Measurements from ENCODE around the gene DNAAF5. TPM values are rescaled to one million over a fixed set of nuclear protein-coding genes. Genes with fewer than 3 reads are reported as not detected.
A peak's percentile ranks its signal among the peaks of the same experiment; 100 is the strongest.

The DNAAF5 gene
- total RNA-seq, 1 donor from 2014 or later = 15.2 TPM

GRCh38 chr7:712381-713138 lies 13.9 kb upstream of the DNAAF5 start:
- no peaks in the 10 kb centered on the region for H3K36me3 Mint-ChIP-seq (ENCODE audit: unreplicated experiment)
- peak; percentile 37 for DNase-seq
- peaks cover 5% of the 10 kb centered on the region for H3K9me3 Mint-ChIP-seq (ENCODE audit: unreplicated experiment)
- H3K27ac Mint-ChIP-seq (ENCODE audit: unreplicated experiment) = no peak overlapping the region
- H3K27me3 Mint-ChIP-seq (ENCODE audit: unreplicated experiment) = peaks cover 11% of the 10 kb centered on the region
- no peak overlapping the region for H3K4me3 Mint-ChIP-seq (ENCODE audit: unreplicated experiment)
- TF ChIP-seq, protein P1, sequence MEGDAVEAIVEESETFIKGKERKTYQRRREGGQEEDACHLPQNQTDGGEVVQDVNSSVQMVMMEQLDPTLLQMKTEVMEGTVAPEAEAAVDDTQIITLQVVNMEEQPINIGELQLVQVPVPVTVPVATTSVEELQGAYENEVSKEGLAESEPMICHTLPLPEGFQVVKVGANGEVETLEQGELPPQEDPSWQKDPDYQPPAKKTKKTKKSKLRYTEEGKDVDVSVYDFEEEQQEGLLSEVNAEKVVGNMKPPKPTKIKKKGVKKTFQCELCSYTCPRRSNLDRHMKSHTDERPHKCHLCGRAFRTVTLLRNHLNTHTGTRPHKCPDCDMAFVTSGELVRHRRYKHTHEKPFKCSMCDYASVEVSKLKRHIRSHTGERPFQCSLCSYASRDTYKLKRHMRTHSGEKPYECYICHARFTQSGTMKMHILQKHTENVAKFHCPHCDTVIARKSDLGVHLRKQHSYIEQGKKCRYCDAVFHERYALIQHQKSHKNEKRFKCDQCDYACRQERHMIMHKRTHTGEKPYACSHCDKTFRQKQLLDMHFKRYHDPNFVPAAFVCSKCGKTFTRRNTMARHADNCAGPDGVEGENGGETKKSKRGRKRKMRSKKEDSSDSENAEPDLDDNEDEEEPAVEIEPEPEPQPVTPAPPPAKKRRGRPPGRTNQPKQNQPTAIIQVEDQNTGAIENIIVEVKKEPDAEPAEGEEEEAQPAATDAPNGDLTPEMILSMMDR (IDR thresholded peaks at IDR 0.05; ENCODE audit: partially characterized antibody, unreplicated experiment) = no peak
- H3K4me1 Mint-ChIP-seq (ENCODE audit: low read depth, unreplicated experiment) = no peaks in the 10 kb centered on the region

DNA sequence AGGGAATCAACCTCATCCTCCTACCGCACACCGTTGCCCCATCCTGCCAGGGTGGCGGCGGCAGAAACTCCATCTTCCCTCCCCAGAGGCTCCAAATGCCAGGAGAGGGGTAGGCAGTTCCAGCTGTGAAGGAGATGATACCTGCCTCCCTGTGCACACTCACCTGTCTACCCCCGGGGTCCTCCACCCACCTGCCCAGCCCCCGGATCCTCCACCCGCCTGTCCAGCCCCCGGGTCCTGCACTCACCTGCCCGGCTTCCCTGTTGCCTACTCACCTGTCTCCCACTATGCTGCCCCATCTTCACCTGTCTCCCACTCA lies 13.4 kb upstream of the DNAAF5 start:
- TF ChIP-seq, protein P1 (IDR thresholded peaks at IDR 0.05; ENCODE audit: partially characterized antibody, unreplicated experiment) = no peak
- Mint-ChIP-seq H3K9me3 (ENCODE audit: unreplicated experiment) (peaks cover 5% of the 10 kb centered on the region), H3K4me1 (ENCODE audit: low read depth, unreplicated experiment) (no peaks in the 10 kb centered on the region), H3K27me3 (ENCODE audit: unreplicated experiment) (peaks cover 11% of the 10 kb centered on the region), H3K27ac (ENCODE audit: unreplicated experiment) (peak overlapping the region; percentile 20), H3K36me3 (ENCODE audit: unreplicated experiment) (no peaks in the 10 kb centered on the region), H3K4me3 (ENCODE audit: unreplicated experiment) (peak overlapping the region; percentile 59)
- DNase-seq = no peak

GRCh38 chr7:713488-714230 lies 12.8 kb upstream of the DNAAF5 start:
- TF ChIP-seq, protein P1 (IDR thresholded peaks at IDR 0.05; ENCODE audit: partially characterized antibody, unreplicated experiment) = no peak
- DNase-seq = no peak
- Mint-ChIP-seq H3K27ac (ENCODE audit: unreplicated experiment) (peak overlapping the region; percentile 20), H3K27me3 (ENCODE audit: unreplicated experiment) (peaks cover 11% of the 10 kb centered on the region), H3K36me3 (ENCODE audit: unreplicated experiment) (no peaks in the 10 kb centered on the region), H3K4me1 (ENCODE audit: low read depth, unreplicated experiment) (no peaks in the 10 kb centered on the region), H3K9me3 (ENCODE audit: unreplicated experiment) (peaks cover 5% of the 10 kb centered on the region), H3K4me3 (ENCODE audit: unreplicated experiment) (peak overlapping the region; percentile 59)

DNA sequence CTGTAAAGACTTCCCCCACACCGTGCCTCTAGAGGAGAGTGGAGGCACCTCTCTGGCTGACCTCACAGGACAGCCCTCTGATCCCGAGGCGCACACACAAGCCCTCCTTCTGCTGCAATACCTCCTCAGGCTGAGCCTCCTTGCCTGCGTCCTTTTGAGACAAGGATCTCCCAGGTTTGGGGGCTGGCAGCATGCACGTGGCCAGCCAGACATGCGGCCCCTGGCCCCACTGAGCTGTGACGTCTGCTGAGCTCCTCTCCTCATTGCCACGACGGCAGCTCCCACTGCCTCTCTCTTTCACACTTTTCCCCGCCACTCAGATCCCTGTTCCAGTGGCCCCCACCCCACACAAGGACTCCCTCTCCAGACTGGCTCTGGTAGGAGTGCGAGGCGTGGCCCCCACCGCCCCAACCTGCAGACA lies 12.2 kb upstream of the DNAAF5 start:
- TF ChIP-seq, protein P1 (IDR thresholded peaks at IDR 0.05; ENCODE audit: partially characterized antibody, unreplicated experiment) = no peak

DNA sequence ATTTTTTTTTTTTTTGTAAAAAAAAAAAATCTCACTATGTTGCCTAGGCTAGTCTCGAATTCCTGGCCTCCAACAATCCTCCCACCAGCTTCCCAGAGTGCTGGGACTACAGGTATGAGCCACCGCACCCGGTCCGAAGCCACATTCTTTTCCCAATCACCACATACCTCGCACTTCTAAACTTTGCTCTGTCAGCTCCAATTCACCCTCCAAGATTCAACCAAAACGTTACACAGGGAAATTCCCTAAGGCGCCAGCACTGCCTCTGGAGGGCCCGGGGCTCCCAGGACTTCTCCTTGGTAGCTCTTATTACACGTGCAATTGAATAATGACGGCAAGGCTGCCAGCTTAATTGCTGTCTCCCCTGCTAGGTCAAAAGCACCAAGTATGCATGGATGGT lies 10.3 kb upstream of the DNAAF5 start:
- Mint-ChIP-seq H3K36me3 (ENCODE audit: unreplicated experiment) (peaks cover 8% of the 10 kb centered on the region), H3K4me3 (ENCODE audit: unreplicated experiment) (peak overlapping the region; percentile 16), H3K4me1 (ENCODE audit: low read depth, unreplicated experiment) (no peaks in the 10 kb centered on the region), H3K27ac (ENCODE audit: unreplicated experiment) (no peak overlapping the region), H3K9me3 (ENCODE audit: unreplicated experiment) (peaks cover 8% of the 10 kb centered on the region), H3K27me3 (ENCODE audit: unreplicated experiment) (peaks cover 9% of the 10 kb centered on the region)
- DNase-seq = no peak
- TF ChIP-seq, protein P1 (IDR thresholded peaks at IDR 0.05; ENCODE audit: partially characterized antibody, unreplicated experiment) = no peak

More for the DNA sequence above, 12.2 kb upstream of the DNAAF5 start:
- Mint-ChIP-seq H3K27me3 (ENCODE audit: unreplicated experiment) (peaks cover 11% of the 10 kb centered on the region), H3K4me3 (ENCODE audit: unreplicated experiment) (no peak overlapping the region), H3K36me3 (ENCODE audit: unreplicated experiment) (no peaks in the 10 kb centered on the region), H3K9me3 (ENCODE audit: unreplicated experiment) (peaks cover 5% of the 10 kb centered on the region), H3K4me1 (ENCODE audit: low read depth, unreplicated experiment) (no peaks in the 10 kb centered on the region), H3K27ac (ENCODE audit: unreplicated experiment) (no peak overlapping the region)
- no peak for DNase-seq
